Hair follicular keratinocyte (primary cell): Measurements from ENCODE around the gene YBX2. TPM values are rescaled to one million over a fixed set of nuclear protein-coding genes. Genes with fewer than 3 reads are reported as not detected.

Experiments used
- total RNA-seq: library from RNA; depleted of rRNA; stranded (reverse); fragments of >200 nt; gene quantifications from 2 replicates; pipeline ENCODE4 v1.2.3, GENCODE V29; 2015

Gene YBX2
- total RNA-seq, 1 donor from 2014 or later, result 0.72 TPM

Other genes with a start within 250 kb of the YBX2 start
- gene CLEC10A, start 214.4 kb downstream of the YBX2 start, total RNA-seq, result not detected in 2 replicates
- not detected in 2 replicates for gene ASGR2, start 179.8 kb downstream of the YBX2 start, total RNA-seq
- 0.23 TPM in 1 of 2 replicates, not detected in the other for gene ASGR1, start 115.3 kb downstream of the YBX2 start, total RNA-seq
- 1.4 and 5.5 TPM in 2 replicates for gene DLG4, start 74.8 kb downstream of the YBX2 start, total RNA-seq
- 173 and 216 TPM in 2 replicates for gene ACADVL, start 74.7 kb downstream of the YBX2 start, total RNA-seq
- gene DVL2, start 60.1 kb downstream of the YBX2 start, total RNA-seq, result 32.6 and 39.5 TPM in 2 replicates
- 26.9 and 32.2 TPM in 2 replicates for gene PHF23, start 55.2 kb downstream of the YBX2 start, total RNA-seq
- 171 and 262 TPM in 2 replicates for gene GABARAP, start 52.2 kb downstream of the YBX2 start, total RNA-seq
- gene CTDNEP1, start 42.9 kb downstream of the YBX2 start, total RNA-seq, result 39.4 and 49.4 TPM in 2 replicates
- 23.3 and 36.8 TPM in 2 replicates for gene ELP5, start 42.4 kb downstream of the YBX2 start, total RNA-seq
- 7.9 and 26.0 TPM in 2 replicates for gene CLDN7, start 32.2 kb downstream of the YBX2 start, total RNA-seq
- 0.08 and 1.4 TPM in 2 replicates for gene SLC2A4, start 12.9 kb downstream of the YBX2 start, total RNA-seq
- gene EIF5A, start 13.0 kb upstream of the YBX2 start, total RNA-seq, result 557 and 909 TPM in 2 replicates
- 42.7 and 70.0 TPM in 2 replicates for gene GPS2, start 20.7 kb upstream of the YBX2 start, total RNA-seq
- 6.2 and 10.9 TPM in 2 replicates for gene NEURL4, start 34.7 kb upstream of the YBX2 start, total RNA-seq
- 3.3 and 5.6 TPM in 2 replicates for gene ACAP1, start 41.9 kb upstream of the YBX2 start, total RNA-seq
- gene KCTD11, start 57.5 kb upstream of the YBX2 start, total RNA-seq, result 6.0 and 13.0 TPM in 2 replicates
- not detected in 2 replicates for gene TMEM95, start 60.5 kb upstream of the YBX2 start, total RNA-seq
- gene TNK1, start 86.5 kb upstream of the YBX2 start, total RNA-seq, result 3.8 and 7.7 TPM in 2 replicates
- 68.4 and 99.4 TPM in 2 replicates for gene PLSCR3, start 99.9 kb upstream of the YBX2 start, total RNA-seq
- 138 and 193 TPM in 2 replicates for gene TMEM256, start 109.5 kb upstream of the YBX2 start, total RNA-seq
- 2.4 and 6.1 TPM in 2 replicates for gene NLGN2, start 113.2 kb upstream of the YBX2 start, total RNA-seq
- not detected in 2 replicates for gene SPEM1, start 125.7 kb upstream of the YBX2 start, total RNA-seq
- gene SPEM2, start 131.0 kb upstream of the YBX2 start, total RNA-seq, result not detected in 2 replicates
- not detected in 2 replicates for gene SPEM3, start 134.2 kb upstream of the YBX2 start, total RNA-seq
- 25.2 and 30.4 TPM in 2 replicates for gene TMEM102, start 140.8 kb upstream of the YBX2 start, total RNA-seq
- 7.5 and 17.3 TPM in 2 replicates for gene FGF11, start 144.9 kb upstream of the YBX2 start, total RNA-seq
- 9.8 and 14.8 TPM in 2 replicates for gene CHRNB1, start 150.4 kb upstream of the YBX2 start, total RNA-seq
- gene ZBTB4, start 185.0 kb upstream of the YBX2 start, total RNA-seq, result 25.9 and 36.8 TPM in 2 replicates
- not detected in 2 replicates for gene SLC35G6, start 186.8 kb upstream of the YBX2 start, total RNA-seq
- 31.9 and 33.7 TPM in 2 replicates for gene POLR2A, start 189.7 kb upstream of the YBX2 start, total RNA-seq